SH-SY5Y (cell line): Measurements from ENCODE around the gene IRF2BPL.

Experiments used
- GATA2 ChIP-seq: IDR thresholded peaks from 2 replicates; pipeline ENCODE4 v1.6.1; 2011; ENCODE audit warnings: mild to moderate bottlenecking, low read depth, low read length
- GATA3 ChIP-seq: IDR thresholded peaks from 2 replicates; pipeline ENCODE4 v1.6.1; 2011; ENCODE audit warnings: low read depth, mild to moderate bottlenecking, low read length, moderate library complexity

The IRF2BPL gene

GRCh38 chr14:77033622-77034589 is 5.4 kb upstream of the IRF2BPL start:
- TF ChIP-seq GATA3 (no peak), GATA2 (no peak)

GRCh38 chr14:77032844-77033621 is 4.5 kb upstream of the IRF2BPL start:
- TF ChIP-seq GATA2 (no peak), GATA3 (no peak)

GRCh38 chr14:77032491-77032843 is 4.0 kb upstream of the IRF2BPL start:
- TF ChIP-seq GATA3 (no peak), GATA2 (no peak)

GRCh38 chr14:77031759-77032490 is 3.4 kb upstream of the IRF2BPL start:
- no peak for TF ChIP-seq GATA2
- no peak for TF ChIP-seq GATA3

GRCh38 chr14:77027538-77028383 is 747 bp downstream of the IRF2BPL start:
- TF ChIP-seq GATA2 (no peak), GATA3 (no peak)

GRCh38 chr14:77026930-77027537 is 1.5 kb downstream of the IRF2BPL start:
- no peak for TF ChIP-seq GATA3

GRCh38 chr14:77026166-77026929 is 2.2 kb downstream of the IRF2BPL start:
- TF ChIP-seq GATA2 (no peak), GATA3 (no peak)

- TF ChIP-seq GATA3 (no peak), GATA2 (no peak)
Measured at GRCh38 chr14:77025744-77026165, 2.8 kb downstream of the IRF2BPL start.

GRCh38 chr14:77024171-77024691 is 4.3 kb downstream of the IRF2BPL start:
- TF ChIP-seq GATA3 (no peak), GATA2 (no peak)

- TF ChIP-seq GATA3 (no peak), GATA2 (no peak)
Measured at GRCh38 chr14:77023001-77023996, 5.2 kb downstream of the IRF2BPL start.
